Skeletal muscle satellite cell (primary cell): ENCODE data around the gene FUT1.
"Not testable (repeated sequence)": the region's sequence is repeated elsewhere in the genome, so short reads cannot be mapped to it uniquely, and the experiment has no call there.

Source experiments
- H3K27me3 ChIP-seq: 2 replicates; pipeline ENCODE4 v1.7.0; 2013; ENCODE audit warnings: low read length; ENCODE audit not compliant: control insufficient read depth, insufficient read depth
- H3K36me3 ChIP-seq: 2 replicates; pipeline ENCODE4 v1.7.0; 2013; ENCODE audit warnings: mild to moderate bottlenecking, control low read depth, low read length; ENCODE audit not compliant: insufficient read depth
- H3K4me1 ChIP-seq: 2 replicates; pipeline ENCODE4 v1.7.0; 2013; ENCODE audit warnings: low read length; ENCODE audit not compliant: control insufficient read depth, insufficient read depth
- H3K4me2 ChIP-seq: 2 replicates; pipeline ENCODE4 v1.7.0; 2013; ENCODE audit warnings: mild to moderate bottlenecking, low read length
- H3K4me3 ChIP-seq: 2 replicates; pipeline ENCODE4 v1.7.0; 2013; ENCODE audit warnings: low read length
- H3K9ac ChIP-seq: 2 replicates; pipeline ENCODE4 v1.7.0; 2013; ENCODE audit warnings: mild to moderate bottlenecking, low read depth, low read length, moderate library complexity
- H3K9me3 ChIP-seq: replicated peaks from 2 replicates; pipeline ENCODE4 v1.7.0; 2013; ENCODE audit warnings: mild to moderate bottlenecking, control low read depth, low read length

The FUT1 gene

DNA sequence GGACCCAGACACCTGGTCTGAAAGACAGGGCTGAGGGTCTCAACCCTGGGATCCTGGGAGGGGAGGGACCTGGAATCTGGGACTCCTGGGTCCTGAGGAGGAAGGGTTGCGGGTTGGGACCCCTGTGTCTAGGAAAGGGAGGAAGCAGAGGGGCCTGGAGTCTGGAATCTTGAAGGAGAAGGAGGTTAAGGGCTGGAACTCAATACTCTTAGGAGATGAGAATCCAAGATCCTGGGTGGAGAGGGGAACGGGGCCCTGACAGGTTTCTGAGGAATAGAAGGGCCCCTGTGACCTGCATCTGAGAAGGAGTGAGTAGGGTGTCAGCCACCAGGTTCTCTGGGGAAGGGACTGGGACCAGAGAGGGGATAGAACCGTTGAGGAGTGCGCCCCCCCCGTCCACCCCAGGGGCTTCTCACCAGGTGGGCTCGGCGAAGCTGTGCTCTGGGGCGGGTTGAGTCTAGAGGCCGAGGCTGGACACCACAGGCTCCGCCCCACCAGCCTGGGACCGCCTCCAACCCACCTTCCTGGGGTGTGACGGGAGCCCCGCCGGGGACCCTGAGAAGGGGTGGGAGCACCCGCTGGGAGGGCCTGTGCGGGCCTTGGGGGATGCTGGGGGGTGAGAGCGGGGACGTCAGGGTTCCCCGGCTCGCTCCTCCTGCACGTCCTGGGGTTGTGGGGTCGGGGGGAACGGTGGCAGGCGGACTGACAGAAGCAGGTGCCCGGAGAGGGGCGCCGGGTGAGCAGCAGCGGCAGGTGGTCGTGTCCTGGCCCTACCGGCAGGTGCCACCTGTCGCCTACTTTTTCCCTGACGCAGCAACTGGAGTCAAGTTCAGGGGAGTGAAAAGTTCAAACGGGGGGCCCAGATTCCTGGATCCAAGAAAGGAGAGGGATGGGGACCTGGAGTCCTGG is 32.9 kb downstream of the FUT1 start, which contains the start of gene MAMSTR:
MAMSTR (minus strand) TSS at position 463 of the 909 bp plus-strand sequence. CDS start 694 bp downstream, outside the sequence.
- Histone ChIP-seq H3K4me2 (peak within 1 kb of the TSS; percentile 95), H3K4me1 (peaks cover 36% of the 10 kb centered on the region), H3K9me3 (no peaks in the 10 kb centered on the region), H3K9ac (peak within 1 kb of the TSS; percentile 3), H3K27me3 (no peaks in the 10 kb centered on the region), H3K36me3 (no peaks in the 10 kb centered on the region), H3K4me3 (peak within 1 kb of the TSS; percentile 87)

DNA sequence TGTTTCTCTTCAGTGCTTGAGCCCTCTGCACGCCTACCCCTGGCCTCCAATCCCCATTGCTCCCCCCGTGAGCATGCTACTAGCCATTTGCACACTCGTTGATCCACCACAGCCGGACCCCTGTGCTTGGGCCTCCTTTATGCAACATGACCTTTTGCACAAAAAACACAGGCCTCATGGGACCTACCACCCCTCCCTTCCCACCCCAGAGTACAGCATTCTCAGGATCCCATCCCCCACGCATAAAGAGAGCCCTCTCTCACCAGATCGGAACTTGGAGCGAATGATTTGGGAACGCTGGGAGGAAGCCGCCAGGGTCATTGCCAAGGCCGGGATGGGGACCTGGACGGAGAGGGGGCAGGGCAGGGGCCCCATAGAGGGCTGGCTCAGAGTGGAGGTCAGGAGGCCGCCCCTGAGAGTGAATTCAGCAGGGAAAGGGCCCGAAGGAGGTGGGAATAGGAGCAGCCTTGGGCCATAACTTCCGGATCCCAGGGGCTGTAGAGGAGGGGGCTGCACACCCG is 33.7 kb downstream of the FUT1 start:
- Histone ChIP-seq H3K36me3 (no peaks in the 10 kb centered on the region), H3K4me2 (no peak overlapping the region)

DNA sequence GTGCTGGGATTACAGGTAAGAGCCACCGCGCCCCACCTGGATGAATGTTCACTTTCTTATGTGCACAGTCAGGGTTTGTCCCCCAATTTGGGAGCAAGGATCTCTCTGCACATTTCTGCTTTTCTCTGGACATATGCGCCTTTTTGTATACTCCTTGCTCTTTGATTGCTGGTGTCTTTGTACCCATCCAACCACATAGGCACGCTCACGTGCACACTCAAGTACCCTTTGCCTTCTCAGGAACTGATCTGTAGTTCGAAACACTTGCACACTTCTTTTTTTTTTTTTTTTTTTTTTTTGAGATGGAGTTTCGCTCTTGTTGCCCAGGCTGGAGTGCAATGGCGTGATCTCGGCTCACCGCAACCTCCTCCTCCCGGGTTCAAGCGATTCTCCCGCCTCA is 34.3 kb downstream of the FUT1 start:
- H3K9ac ChIP-seq, H3K4me3 ChIP-seq, H3K9me3 ChIP-seq, H3K27me3 ChIP-seq, H3K4me2 ChIP-seq, H3K36me3 ChIP-seq: not testable (repeated sequence)
- peaks cover 40% of the 10 kb centered on the region for H3K4me1 ChIP-seq

More for the DNA sequence above, 33.7 kb downstream of the FUT1 start:
- Histone ChIP-seq H3K27me3 (no peaks in the 10 kb centered on the region), H3K4me1 (peaks cover 36% of the 10 kb centered on the region), H3K4me3 (no peak overlapping the region), H3K9ac (no peak overlapping the region), H3K9me3 (no peaks in the 10 kb centered on the region)

DNA sequence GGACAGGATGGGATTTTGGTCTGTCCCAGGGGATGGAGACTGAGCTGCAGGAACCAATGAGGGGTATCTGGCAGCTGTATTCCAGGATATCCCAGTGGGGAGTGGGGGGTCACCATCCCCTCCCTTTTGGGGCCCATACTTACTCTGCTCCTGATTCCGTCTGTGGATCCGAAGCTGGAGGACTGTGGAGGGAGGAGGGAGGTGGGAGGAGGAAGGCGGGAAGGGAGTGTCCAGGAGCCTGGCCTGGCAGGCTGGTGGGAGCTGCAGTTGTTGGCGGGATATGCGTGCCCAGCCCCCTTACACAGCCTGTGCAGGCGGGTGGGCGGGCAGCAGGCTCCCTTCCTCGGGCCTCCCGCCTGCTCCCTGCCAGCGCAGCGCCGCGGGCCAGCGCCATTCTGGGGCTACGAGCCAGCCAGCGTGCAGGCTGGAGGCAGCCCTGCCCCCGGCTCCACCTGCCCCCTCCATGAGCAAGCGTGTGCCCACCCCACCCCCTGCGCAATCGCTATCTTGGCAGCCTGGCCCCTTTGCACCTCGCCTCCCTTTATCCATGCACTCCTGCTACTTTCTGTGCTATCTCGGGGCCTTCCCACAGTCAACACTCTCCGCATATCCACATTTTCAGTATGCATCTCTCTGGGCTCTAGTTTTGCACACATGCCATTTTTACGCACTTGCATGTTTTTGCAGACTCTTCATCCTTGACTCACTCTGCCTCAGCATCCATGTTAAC is 35.7 kb downstream of the FUT1 start:
- Histone ChIP-seq H3K9ac (peak overlapping the region; percentile 12), H3K9me3 (no peaks in the 10 kb centered on the region), H3K4me1 (peaks cover 42% of the 10 kb centered on the region), H3K27me3 (no peaks in the 10 kb centered on the region), H3K4me2 (peak overlapping the region; percentile 91), H3K4me3 (peak overlapping the region; percentile 54), H3K36me3 (no peaks in the 10 kb centered on the region)

DNA sequence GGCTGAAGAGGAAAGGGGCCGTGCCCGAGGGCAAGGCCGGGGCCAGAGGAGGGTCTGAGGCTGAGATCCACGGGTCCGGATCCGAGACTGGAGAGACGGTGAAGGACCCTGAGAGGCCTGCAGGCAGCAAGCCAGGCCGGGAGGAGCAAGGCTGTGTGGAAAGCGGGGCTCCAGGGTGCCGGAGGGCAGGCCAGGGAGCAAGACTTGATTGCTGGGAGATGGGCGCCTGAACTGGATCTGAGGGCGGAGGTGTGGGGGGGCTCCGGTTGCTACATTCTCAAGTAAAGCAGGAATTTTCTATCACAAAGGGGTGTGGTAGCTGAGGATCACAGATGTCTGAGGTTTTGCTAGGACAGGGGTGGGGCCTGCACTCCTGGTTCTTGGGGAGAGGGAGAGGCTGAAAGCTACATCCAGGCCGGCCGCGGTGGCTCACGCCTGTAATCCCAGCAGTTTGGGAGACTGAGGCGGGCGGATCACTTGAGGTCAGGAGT is 36.7 kb downstream of the FUT1 start:
- Histone ChIP-seq H3K4me2 (peak overlapping the region; percentile 91), H3K27me3 (no peaks in the 10 kb centered on the region), H3K4me1 (peaks cover 39% of the 10 kb centered on the region), H3K4me3 (peak overlapping the region; percentile 77), H3K9ac (peak overlapping the region; percentile 81), H3K36me3 (no peaks in the 10 kb centered on the region), H3K9me3 (no peaks in the 10 kb centered on the region)

DNA sequence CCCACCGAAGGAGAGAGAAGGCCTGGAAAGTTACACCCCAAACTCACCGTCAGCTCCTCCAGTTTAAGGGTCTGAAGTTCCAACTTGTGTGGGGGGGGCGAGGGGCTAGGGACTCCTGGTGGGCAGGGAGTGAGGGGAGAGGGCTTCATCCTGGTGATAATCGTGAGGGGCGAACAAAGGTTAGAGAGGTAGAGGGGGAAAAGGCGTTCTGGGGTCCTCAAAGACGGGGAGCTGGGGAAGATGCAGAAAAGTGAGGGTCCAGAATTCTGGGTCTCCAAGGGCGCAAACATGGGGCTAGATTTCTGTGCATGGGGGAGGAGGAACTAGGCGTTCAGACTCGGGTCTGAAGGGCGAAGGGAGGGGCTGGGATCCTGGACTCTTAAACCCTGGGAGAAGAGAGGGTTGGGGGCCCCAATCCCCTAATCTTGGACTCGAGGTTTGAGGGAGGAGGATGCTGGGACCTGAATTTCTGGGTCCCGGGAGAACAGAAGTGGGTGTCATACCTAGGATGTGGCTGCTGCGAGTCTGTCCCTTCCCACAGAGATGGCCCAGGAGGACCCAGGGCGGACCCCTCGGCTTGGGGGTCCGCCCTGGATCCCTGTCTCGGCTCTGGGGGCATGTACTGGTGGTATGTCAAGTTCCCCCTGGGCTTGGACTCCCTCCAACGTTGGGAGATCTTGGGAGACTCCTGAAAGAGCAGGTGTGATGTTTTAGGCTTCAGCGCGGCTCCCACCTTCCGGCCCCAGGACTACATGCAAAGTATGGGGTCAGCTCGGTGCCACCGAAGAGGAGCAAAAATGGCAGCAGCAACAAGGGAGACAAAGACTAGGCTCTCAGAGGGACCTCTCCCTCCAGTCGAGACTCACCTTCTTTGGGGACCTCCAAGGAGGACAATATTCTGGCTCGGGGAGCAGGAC is 37.4 kb downstream of the FUT1 start:
- H3K4me1 ChIP-seq, result peaks cover 34% of the 10 kb centered on the region
- no peaks in the 10 kb centered on the region for H3K36me3 ChIP-seq
- no peaks in the 10 kb centered on the region for H3K9me3 ChIP-seq
- peak overlapping the region; percentile 91 for H3K4me2 ChIP-seq
- H3K4me3 ChIP-seq, result peak overlapping the region; percentile 77
- no peaks in the 10 kb centered on the region for H3K27me3 ChIP-seq
- peak overlapping the region; percentile 81 for H3K9ac ChIP-seq

DNA sequence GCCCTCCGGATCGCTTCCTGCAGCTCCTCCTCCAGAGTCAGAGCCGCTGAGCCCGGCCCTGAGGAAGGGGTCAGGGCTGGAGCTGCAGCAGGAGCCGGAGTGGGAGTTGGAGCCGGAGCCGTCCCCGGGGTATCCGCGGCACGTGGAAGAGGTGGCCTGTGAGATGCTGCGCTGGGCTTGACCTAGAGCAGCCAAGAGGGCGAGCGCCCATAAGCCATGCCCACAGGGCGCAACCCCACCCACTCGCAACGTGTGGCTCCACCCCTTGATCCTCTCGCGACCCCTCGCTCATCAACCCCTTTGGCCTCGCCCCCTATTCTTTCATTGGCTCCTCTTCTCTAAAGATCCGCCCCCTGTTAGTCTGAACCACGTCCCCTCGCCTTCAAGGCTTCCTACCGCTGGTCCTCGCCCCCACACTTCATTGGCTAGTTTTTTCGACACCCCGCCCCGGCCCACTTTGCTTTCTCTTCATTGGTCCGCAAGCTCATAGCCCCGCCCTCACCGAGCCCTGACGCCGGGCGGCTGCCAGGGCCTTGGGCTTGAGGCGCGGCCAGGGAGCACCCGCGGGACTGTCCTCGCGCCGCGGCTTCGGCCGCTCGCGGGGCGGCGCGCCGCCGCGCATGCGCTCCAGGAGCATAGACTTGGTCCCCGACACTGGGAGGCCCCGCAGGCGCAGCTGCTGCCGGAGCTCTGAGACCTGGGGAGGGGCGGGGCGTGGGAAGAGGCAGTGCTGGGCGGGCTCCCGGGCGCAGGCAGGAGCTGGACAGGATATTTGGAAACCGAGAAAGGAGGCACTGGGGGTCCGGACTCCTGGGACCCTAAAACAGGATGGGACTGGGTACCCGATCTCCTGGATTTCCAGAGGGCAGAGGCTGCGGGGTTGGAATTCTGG is 38.3 kb downstream of the FUT1 start:
- peak overlapping the region; percentile 93 for H3K4me2 ChIP-seq
- peaks cover 33% of the 10 kb centered on the region for H3K4me1 ChIP-seq
- no peaks in the 10 kb centered on the region for H3K9me3 ChIP-seq
- no peaks in the 10 kb centered on the region for H3K36me3 ChIP-seq
- peak overlapping the region; percentile 81 for H3K4me3 ChIP-seq
- peak overlapping the region; percentile 81 for H3K9ac ChIP-seq
- H3K27me3 ChIP-seq, result no peaks in the 10 kb centered on the region

DNA sequence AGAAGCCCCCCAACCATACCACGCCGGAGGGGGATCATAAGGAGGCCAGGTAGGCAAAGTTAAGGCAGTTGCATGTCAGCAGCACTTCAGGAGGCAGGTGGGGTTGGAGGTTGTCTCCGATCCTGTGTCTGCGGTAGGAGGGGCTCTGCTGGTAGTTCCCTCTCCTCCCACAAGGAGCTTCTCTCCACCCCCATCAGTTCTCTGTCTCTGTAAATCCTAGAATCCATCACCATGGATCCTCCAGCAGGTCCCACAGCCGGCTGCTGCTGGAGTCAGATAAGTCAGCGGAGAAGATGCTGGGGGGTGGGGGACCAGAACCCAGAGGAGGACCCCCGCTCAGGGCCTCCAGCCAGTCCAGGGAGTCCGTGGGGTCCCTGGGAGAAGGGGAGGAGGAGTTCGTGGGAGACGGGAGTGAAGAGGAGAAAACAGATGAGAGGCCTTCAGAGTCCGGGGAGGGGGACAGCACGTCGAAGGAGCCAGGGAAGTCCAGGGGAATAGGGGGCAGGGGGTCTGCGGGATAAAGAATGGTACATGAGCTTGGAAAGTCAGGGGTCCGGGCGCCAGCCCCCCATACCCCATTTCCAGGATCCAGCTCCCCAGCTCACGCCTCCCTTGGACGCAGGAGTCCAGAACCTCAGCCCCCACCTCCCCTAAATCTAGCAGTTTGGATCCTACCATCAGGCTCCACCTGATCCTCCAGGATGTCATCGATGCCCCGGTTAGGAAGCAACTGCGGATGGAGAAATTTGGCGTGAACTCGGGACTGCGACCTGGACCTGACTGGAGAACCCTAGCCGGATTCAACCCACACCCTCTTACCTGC is 39.2 kb downstream of the FUT1 start:
- H3K4me1 ChIP-seq, result peaks cover 33% of the 10 kb centered on the region
- H3K9ac ChIP-seq, result peak overlapping the region; percentile 76
- H3K4me3 ChIP-seq, result peak overlapping the region; percentile 81
- peak overlapping the region; percentile 93 for H3K4me2 ChIP-seq
- no peaks in the 10 kb centered on the region for H3K36me3 ChIP-seq
- no peaks in the 10 kb centered on the region for H3K9me3 ChIP-seq
- H3K27me3 ChIP-seq, result no peaks in the 10 kb centered on the region

DNA sequence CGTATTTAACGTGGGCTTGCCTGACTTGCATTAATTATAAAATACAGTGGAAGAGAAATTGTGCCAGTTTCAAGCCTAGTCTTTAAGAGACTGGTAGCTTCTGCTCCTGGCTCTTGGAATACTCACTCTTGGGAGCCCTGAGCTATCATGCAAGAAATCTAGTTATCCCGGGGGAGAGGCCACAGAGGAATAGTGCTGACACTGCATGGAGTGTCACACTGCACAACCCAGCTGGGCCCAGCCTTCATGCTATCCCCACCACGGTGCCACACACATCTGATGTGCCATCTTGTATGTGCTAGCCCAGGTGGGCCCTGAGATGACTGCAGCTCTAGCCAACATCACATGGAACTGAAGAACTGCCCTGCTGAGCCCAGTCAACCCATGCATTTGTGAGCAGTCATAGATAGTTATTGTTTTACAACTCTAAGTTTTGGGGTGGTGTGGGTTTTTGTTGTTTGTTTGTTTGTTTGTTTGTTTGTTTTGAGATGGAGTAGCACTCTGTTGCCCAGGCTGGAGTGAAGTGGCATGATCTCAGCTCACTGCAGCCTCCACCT is 41.3 kb downstream of the FUT1 start:
- Histone ChIP-seq H3K4me1 (peaks cover 23% of the 10 kb centered on the region), H3K4me2 (no peak overlapping the region), H3K36me3 (no peaks in the 10 kb centered on the region), H3K9me3 (no peaks in the 10 kb centered on the region), H3K4me3 (no peak overlapping the region), H3K27me3 (no peaks in the 10 kb centered on the region), H3K9ac (no peak overlapping the region)
